ENCODE measurements around the gene LCN9. TPM values are rescaled to one million over a fixed set of nuclear protein-coding genes. Genes with fewer than 3 reads are reported as not detected.

The LCN9 gene
- total RNA-seq, 1 donor from 2014 or later, result 4.8 TPM

- H3K9ac ChIP-seq (ENCODE audit: low read length), result no peak overlapping the region
- H3K36me3 ChIP-seq (ENCODE audit: insufficient read depth, low read length), result no peaks in the 10 kb centered on the region
- no peak overlapping the region for H2AFZ ChIP-seq (ENCODE audit: low read depth, low read length)
- H4K20me1 ChIP-seq (ENCODE audit: insufficient read depth, low read length), result no peaks in the 10 kb centered on the region
- peaks cover 23% of the 10 kb centered on the region for H3K27me3 Mint-ChIP-seq (ENCODE audit: low read depth, unreplicated experiment)
- DNase-seq (ENCODE audit: low read depth) (no peak), FAIRE-seq (no peak)
- H3K27ac ChIP-seq (ENCODE audit: low read depth, low read length), result no peak overlapping the region
- TF ChIP-seq EZH2 (IDR thresholded peaks at IDR 0.05; ENCODE audit: insufficient read depth, low read length) (no peak), CTCF (IDR thresholded peaks at IDR 0.05; ENCODE audit: insufficient read depth, low read depth, low read length) (no peak)
- no peaks in the 10 kb centered on the region for H3K36me3 Mint-ChIP-seq (ENCODE audit: low read depth, unreplicated experiment)
- no peak overlapping the region for H3K4me3 ChIP-seq (ENCODE audit: insufficient read depth, low read depth, low read length)
- no peaks in the 10 kb centered on the region for H3K79me2 ChIP-seq (ENCODE audit: insufficient read depth, low read length)
- H3K9me3 Mint-ChIP-seq (ENCODE audit: unreplicated experiment), result no peaks in the 10 kb centered on the region
- H3K27ac Mint-ChIP-seq (ENCODE audit: unreplicated experiment), result no peak overlapping the region
- no peaks in the 10 kb centered on the region for H3K4me1 ChIP-seq (ENCODE audit: insufficient read depth, low read length)
- H3K4me2 ChIP-seq (ENCODE audit: low read length), result no peak overlapping the region
- peaks cover 1% of the 10 kb centered on the region for H3K4me1 Mint-ChIP-seq (ENCODE audit: low read depth, unreplicated experiment)
- no peak overlapping the region for H3K4me3 Mint-ChIP-seq (ENCODE audit: unreplicated experiment)
- no peaks in the 10 kb centered on the region for H3K9me3 ChIP-seq (ENCODE audit: insufficient read depth, low read depth, low read length)
- H3K27me3 ChIP-seq (ENCODE audit: insufficient read depth, low read length), result peaks cover 2% of the 10 kb centered on the region
These were observed 40.6 kb downstream of the LCN9 start for GRCh38 chr9:135703726-135704125.

GRCh38 chr9:135704483-135704882, 41.4 kb downstream of the LCN9 start:
- H3K4me3 ChIP-seq (ENCODE audit: insufficient read depth, low read depth, low read length), result no peak overlapping the region
- no peak overlapping the region for H3K27ac Mint-ChIP-seq (ENCODE audit: unreplicated experiment)

GRCh38 chr9:135705376-135705775, 42.3 kb downstream of the LCN9 start:
- DNase-seq (ENCODE audit: low read depth) (no peak), FAIRE-seq (no peak)
- no peak overlapping the region for H3K4me3 ChIP-seq (ENCODE audit: insufficient read depth, low read depth, low read length)
- no peak overlapping the region for H3K4me2 ChIP-seq (ENCODE audit: low read length)
- Mint-ChIP-seq H3K4me1 (ENCODE audit: low read depth, unreplicated experiment) (peaks cover 1% of the 10 kb centered on the region), H3K36me3 (ENCODE audit: low read depth, unreplicated experiment) (no peaks in the 10 kb centered on the region), H3K27me3 (ENCODE audit: low read depth, unreplicated experiment) (peaks cover 39% of the 10 kb centered on the region), H3K9me3 (ENCODE audit: unreplicated experiment) (no peaks in the 10 kb centered on the region), H3K27ac (ENCODE audit: unreplicated experiment) (no peak overlapping the region), H3K4me3 (ENCODE audit: unreplicated experiment) (no peak overlapping the region)
- H4K20me1 ChIP-seq (ENCODE audit: insufficient read depth, low read length), result no peaks in the 10 kb centered on the region
- H3K27me3 ChIP-seq (ENCODE audit: insufficient read depth, low read length), result peaks cover 2% of the 10 kb centered on the region
- no peak overlapping the region for H3K27ac ChIP-seq (ENCODE audit: low read depth, low read length)
- H2AFZ ChIP-seq (ENCODE audit: low read depth, low read length), result no peak overlapping the region
- no peaks in the 10 kb centered on the region for H3K79me2 ChIP-seq (ENCODE audit: insufficient read depth, low read length)
- H3K4me1 ChIP-seq (ENCODE audit: insufficient read depth, low read length), result no peaks in the 10 kb centered on the region
- H3K9ac ChIP-seq (ENCODE audit: low read length), result no peak overlapping the region
- TF ChIP-seq EZH2 (IDR thresholded peaks at IDR 0.05; ENCODE audit: insufficient read depth, low read length) (no peak), CTCF (IDR thresholded peaks at IDR 0.05; ENCODE audit: insufficient read depth, low read depth, low read length) (no peak)
- no peaks in the 10 kb centered on the region for H3K36me3 ChIP-seq (ENCODE audit: insufficient read depth, low read length)
- H3K9me3 ChIP-seq (ENCODE audit: insufficient read depth, low read depth, low read length), result no peaks in the 10 kb centered on the region

More at GRCh38 chr9:135704483-135704882, 41.4 kb downstream of the LCN9 start:
- Histone ChIP-seq H2AFZ (ENCODE audit: low read depth, low read length) (no peak overlapping the region), H3K36me3 (ENCODE audit: insufficient read depth, low read length) (no peaks in the 10 kb centered on the region), H3K4me1 (ENCODE audit: insufficient read depth, low read length) (no peaks in the 10 kb centered on the region), H3K27ac (ENCODE audit: low read depth, low read length) (no peak overlapping the region), H3K4me2 (ENCODE audit: low read length) (no peak overlapping the region), H3K79me2 (ENCODE audit: insufficient read depth, low read length) (no peaks in the 10 kb centered on the region), H3K9ac (ENCODE audit: low read length) (no peak overlapping the region), H3K9me3 (ENCODE audit: insufficient read depth, low read depth, low read length) (no peaks in the 10 kb centered on the region), H3K27me3 (ENCODE audit: insufficient read depth, low read length) (peaks cover 2% of the 10 kb centered on the region), H4K20me1 (ENCODE audit: insufficient read depth, low read length) (no peaks in the 10 kb centered on the region)
- DNase-seq (ENCODE audit: low read depth), result no peak
- Mint-ChIP-seq H3K36me3 (ENCODE audit: low read depth, unreplicated experiment) (no peaks in the 10 kb centered on the region), H3K27me3 (ENCODE audit: low read depth, unreplicated experiment) (peaks cover 30% of the 10 kb centered on the region), H3K9me3 (ENCODE audit: unreplicated experiment) (no peaks in the 10 kb centered on the region), H3K4me1 (ENCODE audit: low read depth, unreplicated experiment) (peaks cover 1% of the 10 kb centered on the region), H3K4me3 (ENCODE audit: unreplicated experiment) (no peak overlapping the region)
- FAIRE-seq, result no peak
- TF ChIP-seq EZH2 (IDR thresholded peaks at IDR 0.05; ENCODE audit: insufficient read depth, low read length), result no peak
